ENCODE data around the gene EIF4E2.
"Not testable (repeated sequence)": the region's sequence is repeated elsewhere in the genome, so short reads cannot be mapped to it uniquely, and the experiment has no call there.

EIF4E2 gene

DNA sequence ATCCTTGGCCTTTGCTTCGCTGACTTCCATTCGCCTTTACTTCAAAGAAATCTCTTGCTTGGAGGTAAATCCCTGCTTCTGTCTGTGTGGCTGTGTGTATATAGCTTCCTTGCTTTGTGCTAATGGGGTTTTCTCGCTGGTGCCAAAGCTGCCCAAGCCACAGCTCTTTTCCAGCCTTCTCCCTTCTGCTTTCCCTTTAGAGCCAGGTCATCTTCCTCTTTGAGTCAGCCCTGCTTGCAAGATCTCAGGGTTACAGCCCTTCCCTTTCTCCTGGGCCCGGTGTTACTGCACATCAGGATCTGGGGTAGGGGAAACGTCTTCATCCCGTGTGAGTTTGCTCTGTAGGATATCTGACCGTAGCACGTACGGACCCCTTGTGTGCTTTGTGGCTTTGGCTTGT is 19.1 kb downstream of the EIF4E2 start:
- no peak for DNase-seq (ENCODE audit: low read depth)

DNA sequence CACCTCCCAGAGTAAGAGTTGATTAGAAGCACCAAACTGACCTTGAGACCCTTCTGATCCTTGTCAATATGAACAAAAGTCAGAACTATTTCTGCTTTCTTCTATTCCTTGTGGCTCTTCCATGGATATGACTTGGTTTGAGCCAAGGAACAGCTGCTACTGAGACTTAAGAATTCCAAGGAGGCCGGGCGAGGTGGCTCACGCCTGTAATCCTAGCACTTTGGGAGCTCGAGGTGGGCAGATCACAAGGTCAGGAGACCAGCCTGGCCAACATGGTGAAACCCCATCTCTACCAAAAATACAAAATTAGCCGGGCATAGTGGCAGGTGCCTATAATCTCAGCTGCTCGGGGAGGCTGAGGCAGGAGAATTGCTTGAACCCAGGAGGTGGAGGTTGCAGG is 20.0 kb downstream of the EIF4E2 start:
- DNase-seq (ENCODE audit: low read depth): not testable (repeated sequence)

DNA sequence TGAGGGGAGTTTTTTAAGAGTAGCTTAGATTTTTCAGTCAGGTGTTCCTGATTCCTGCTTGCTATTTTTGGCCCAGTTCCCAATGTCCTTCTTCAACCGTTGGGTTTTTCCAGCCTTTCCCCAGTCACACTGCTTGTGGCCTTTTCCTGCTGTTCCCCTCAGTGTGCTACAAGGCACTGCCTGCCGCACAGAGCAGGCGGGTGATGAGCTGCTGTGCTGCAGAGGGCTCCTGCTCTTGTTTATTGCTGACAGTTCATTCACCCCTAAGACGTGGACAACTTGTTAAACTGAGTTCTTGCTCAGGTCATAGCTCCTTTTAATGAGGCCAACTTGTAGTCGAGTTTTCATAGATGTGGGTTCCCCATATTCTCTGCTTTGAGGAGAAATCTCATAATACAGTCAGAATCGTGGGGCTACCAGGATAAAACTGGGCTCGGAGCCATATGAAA is 20.6 kb downstream of the EIF4E2 start:
- no peak for DNase-seq (ENCODE audit: low read depth)

DNA sequence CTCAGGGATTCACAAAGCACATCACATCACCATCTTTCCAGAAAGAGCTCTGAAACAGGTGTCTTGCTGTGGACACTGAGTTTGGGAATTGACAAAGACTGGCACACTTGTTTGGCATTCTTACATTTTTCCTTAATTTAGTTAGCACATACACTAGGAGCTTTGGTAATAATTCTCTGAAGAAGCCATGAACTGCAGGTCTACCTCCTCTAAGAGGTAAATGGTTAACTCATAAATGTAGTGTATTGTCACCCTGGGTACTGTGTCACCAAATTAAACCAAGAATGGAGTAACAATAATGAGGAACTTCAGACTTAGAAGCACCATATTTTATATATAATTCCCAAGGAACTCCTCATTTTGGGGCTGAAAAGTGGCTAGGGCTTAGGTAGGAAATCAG is 22.6 kb downstream of the EIF4E2 start:
- no peak for DNase-seq (ENCODE audit: low read depth)

DNA sequence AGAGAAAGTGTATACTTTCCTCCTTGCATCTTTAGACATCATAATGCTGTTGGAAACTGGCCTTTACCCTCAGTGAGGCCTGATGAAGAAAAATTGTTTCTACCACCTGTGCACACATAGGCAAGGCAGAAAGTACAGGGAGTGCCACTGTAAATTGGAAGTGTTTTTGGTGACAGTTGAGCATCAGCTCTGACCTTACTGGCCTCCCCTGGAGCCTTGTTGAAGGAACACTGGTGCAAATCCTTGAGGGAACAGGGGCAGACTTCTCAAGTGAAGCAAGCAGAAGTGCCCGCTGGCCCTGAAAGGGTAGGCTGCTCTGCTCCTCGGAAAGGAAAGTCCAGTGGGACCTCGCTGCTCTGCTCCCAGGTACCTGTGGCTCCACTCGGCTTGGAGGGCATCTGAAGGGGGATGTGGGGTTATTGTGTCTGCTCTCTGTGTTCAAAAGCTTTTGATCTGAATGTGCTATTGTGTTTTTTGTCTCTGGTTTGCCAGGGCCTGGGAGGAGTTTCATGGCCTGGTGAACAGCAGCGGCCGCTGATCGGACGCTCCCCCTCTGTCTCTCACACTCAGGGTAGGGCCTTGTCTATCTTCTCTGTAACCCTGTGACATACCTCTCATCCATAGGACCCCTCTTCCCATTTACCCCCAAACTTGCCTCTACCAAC is 23.4 kb downstream of the EIF4E2 start:
- no peak for DNase-seq (ENCODE audit: low read depth)

DNA sequence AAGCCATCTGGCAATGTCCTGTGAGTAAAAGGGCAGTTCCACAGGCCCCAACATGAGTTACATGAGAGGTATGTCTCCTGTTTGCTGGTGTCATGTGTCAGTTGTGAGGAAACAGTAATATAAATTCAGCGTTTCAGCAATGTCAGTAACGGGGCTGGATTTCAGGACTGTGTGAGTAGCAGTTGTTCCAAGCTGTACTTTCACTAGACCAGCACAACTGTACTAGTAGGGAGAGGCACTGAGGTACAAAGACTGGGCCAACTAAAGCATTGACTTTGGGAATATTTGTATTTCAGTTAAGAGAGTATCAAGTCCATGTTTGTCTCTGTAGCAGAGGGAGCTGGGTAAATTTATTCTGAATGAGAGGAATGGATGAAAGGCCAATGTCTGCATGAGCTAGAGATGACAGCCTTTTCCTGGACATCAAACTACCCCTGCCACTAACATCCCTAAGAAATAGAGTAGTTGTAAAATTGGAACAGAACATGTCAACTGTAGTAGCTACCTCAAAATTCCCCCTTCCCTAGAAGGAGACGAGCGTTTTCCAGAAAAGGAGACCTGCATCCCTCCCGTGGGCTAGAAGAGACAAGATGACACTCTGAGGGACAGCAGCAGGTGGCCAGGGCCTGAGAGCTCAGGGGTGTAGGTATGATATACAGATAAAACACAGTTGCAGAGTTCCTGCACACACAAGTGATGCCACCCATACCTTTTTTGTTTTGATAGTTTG is 24.4 kb downstream of the EIF4E2 start:
- DNase-seq (ENCODE audit: low read depth): no peak

DNA sequence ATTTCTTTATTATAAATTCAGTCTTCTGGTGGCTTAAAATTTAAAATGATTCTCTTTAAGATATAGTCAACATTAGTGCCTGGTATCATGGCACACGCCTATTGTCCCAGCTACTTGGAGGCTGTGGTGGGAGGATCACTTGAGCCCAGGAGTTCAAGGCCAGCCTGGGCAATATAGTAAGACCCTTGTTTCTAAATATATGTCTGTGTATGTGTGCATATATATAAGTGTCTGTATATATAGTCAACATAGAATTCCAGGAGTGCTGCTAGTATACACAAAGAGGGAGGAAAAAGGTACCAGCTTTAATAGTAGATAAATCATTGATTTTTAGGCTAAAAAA is 24.9 kb downstream of the EIF4E2 start:
- no peak for DNase-seq (ENCODE audit: low read depth)

DNA sequence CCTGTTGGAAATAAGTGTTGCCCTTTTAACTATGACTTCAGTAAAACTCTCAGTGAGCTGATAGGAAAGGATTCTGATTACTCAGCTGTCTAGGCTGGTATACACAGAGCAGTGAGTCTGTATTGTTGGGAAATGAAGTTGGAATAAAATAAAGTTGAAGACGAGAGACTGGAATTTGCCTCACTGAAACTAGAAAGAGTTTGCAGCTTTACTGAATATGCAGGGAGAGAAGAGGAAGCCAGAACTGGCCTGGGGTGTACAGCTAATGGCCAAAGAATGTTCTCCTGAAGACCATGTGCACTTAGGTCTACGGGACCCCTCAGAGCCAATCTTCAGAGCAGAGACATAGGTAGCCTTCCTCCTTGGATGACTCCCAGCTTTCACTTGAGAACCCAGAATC is 26.5 kb downstream of the EIF4E2 start:
- no peak for DNase-seq (ENCODE audit: low read depth)

DNA sequence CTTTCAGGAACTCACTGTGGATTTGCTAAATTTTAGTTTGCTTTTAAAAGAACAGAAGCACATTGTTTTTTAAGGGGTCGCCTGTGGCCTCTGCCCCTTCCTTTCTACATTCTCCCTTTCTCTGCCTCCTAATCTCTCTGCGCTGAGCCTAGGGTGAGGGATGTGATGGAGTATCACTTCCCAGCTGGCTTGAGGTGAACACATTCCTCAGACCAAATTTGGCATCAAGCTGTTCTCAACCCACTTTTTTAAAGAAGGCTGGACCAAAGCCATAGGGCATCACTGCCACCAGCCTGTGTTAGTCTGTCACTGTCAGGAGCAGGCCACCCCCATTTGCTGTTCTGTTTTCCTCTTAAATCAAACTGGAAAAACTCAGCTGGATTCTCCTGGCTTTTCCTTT is 27.4 kb downstream of the EIF4E2 start:
- no peak for DNase-seq (ENCODE audit: low read depth)

DNA sequence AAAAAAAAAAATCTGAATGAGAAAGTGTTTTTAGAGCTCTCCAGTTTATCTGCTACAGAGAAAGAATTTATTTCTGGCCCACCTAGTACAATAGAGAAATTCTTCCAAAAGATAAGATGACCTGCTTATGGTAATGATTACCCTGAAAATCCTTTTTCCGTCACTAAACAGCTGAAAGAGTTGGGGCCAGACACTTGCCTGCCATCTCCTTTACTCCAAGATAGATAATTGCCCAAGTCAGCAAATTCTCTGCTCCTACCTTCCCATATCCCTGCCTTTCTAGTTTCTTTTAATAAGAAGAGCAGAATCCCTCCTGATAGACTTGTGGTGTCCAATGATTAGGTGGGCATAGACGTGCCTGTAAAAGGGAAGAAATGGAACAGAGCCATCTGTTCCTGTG is 28.1 kb downstream of the EIF4E2 start:
- DNase-seq (ENCODE audit: low read depth): no peak

DNA sequence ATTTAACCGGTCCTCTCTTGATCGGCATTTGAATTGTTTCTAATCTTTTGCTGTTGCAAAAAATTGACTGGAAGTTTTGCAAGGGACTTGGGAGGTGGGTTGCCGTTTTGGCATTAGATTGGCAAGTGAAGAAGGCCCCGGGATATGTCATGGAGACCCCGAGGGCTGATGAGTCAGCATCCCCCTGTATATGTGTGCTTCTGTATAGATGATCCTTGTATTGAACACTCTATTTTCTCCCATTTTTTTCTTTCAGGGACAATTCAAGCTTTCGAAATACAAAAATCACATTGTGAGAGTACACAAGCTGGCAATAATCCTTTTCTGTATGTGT is 30.1 kb downstream of the EIF4E2 start:
- no peak for DNase-seq (ENCODE audit: low read depth)

DNA sequence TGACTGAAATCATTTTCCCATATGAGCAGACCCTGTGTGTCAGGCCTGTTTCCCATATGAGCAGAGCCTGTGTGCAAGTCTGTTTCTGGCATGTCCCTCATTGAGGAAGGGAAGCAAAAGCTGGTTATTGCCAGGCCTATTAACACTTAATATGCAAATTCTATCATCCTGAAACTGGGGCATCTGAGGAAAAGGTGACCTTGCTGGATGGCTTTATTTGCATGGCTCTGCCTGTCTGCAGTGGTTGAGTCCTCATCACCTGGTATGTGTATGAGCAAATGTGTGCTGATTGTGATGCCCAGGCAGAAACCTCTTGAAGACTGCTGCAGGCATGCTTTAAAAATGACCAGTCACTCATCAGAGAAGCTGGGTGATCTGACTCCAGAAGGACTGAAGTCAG is 31.2 kb downstream of the EIF4E2 start:
- no peak for DNase-seq (ENCODE audit: low read depth)

DNA sequence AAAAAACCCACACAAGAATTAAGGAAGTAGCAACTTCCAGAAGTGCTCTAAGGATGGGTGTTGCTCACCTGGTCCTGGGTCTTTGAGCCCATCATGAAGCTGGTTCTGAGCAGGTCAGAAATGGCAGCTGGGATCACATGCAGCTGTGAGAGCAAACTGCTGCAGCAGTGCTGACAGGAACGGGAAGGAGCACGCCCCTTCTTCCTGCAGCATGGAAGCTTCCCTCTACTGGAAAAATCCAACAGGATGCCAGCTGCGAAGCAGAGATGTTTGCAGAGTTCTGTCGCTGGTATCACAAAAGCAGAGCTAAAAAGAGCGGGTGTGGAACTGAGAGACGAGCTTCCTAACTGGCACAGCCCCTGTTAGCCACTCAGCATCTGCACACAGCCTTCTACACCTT is 33.7 kb downstream of the EIF4E2 start:
- no peak for DNase-seq (ENCODE audit: low read depth)

DNA sequence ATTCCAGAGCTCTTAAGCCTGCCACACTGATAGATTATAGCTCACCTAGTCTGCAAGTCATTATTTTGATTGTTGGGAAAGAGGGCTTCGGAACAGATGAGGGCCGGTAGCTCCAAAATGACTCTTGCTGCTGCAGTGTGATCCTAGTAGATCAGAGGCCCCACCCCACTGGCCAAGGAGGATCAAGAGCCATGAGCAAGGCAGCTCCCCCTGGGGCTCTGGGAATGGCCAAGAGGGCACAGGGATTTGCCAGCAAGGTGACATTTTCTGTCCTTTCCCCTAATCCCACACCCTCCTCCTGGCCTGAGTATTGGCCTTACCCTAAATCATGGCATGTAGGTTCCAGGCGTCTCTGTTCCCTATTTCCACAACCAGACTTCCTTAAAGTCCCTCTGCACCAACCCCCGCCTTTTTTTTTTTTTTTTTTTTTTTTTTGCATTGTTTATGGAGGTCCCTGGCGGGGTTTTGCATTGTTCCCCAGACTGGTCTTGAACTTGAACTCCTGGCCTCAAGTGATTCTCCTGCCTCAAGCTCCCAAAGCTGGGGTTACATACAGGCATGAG is 36.5 kb downstream of the EIF4E2 start:
- DNase-seq (ENCODE audit: low read depth): no peak

DNA sequence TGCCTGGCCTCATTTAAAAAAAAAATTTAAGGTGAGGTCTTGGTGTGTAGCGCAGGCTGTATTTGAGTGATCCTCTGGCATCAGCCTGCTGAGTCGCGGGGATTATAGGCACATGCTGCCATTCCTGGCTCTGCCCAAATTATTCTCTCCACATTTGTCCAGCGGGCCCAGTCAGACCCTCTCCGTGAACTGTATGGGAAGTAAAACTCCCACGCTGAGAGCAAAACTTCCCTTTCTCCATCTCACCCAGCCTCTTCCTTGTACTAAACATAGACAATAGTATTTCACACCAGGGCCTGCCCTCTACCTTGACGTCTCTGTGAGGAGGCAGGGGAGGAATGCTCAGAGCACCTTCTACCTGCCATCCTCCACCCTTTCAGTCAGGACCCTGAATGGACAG is 37.0 kb downstream of the EIF4E2 start:
- DNase-seq (ENCODE audit: low read depth): no peak

DNA sequence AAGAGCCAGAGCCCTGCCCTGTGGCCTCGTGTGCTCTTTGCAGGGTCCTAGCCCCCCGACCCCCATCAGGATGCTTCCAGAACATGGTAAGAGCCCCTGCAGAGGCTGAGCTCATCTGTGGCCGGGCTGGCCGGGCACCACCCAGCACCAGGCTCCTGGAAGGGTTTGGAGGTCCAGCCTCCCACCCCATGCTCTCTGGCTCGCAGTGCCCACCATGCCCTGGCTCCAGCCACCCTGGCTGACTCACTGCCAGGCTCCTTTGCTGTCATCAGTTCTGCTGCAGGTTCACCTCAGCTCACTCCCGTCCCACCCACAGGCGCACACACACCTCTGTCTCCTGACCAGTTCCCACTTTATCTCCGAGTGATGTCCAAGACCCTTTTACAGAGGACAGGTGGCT is 37.5 kb downstream of the EIF4E2 start:
- no peak for DNase-seq (ENCODE audit: low read depth)

DNA sequence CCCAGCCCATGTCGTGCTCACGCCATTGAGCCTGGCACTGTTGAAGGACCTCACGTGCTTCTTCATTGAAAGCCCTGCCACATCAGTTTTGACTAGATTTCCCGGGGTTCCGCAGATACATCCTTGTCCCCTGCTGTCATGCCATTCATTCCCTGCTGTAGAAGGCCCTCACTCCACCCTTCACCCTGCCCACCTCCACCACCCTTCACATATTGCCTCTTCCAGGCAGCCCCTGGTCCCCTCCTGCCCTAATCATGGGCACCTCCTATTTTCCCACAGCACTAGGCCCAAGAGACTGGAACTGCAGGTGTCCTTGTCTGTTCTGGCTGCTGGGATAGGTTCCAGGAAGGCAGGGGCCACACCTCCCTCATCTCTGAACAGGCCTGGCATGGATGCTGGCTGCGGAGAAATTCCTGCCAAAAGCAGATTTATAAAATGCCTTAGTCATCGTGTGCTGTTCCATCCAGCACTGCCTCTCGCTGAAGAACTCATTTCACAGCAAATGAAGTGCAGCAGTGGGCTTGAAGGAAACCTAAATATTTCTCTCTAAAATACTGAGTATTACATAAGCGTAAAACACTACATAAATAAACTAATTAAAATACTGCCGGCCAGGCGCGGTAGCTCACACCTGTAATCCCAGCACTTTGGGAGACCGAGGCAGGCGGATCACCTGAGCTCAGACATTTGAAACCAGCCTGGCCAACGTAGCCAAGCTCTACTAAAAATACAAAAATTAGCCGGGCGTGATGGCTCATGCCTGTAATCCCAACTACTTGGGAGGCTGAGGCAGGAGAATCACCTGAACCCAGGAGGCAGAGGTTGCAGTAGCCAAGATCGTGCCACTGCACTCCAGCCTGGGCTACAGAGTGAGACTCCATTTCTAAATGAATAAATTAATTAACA is 38.4 kb downstream of the EIF4E2 start:
- DNase-seq (ENCODE audit: low read depth): no peak

DNA sequence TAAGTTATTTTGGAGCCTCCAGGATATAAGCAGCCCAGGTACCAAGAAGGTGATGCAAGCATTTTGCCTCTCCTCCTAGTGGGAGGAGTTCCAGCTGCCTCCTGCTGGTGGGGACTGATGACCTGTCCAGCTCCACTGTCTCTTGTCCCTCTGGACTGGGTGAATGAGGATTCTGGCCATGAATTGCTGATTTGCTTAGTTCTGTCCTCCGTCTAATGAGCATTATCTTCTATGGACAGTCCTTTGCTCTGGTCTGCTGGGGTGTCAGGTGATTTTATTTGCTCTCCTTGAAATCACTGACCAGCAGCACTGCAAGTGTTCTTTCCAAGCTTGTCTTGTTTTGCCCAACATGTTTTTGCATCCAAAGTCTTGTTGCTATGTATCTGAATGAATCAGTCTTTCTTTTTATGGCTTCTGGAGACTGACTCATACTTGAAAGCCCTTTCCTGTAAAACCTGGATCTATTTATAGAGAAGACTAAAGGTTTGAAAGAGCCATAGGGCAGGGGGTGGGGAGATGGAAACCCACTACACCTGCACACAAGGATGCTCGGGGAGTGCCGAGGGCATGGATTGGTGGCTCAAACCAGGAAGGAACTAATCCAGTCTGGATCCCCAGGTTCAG is 42.4 kb downstream of the EIF4E2 start:
- DNase-seq (ENCODE audit: low read depth): no peak

DNA sequence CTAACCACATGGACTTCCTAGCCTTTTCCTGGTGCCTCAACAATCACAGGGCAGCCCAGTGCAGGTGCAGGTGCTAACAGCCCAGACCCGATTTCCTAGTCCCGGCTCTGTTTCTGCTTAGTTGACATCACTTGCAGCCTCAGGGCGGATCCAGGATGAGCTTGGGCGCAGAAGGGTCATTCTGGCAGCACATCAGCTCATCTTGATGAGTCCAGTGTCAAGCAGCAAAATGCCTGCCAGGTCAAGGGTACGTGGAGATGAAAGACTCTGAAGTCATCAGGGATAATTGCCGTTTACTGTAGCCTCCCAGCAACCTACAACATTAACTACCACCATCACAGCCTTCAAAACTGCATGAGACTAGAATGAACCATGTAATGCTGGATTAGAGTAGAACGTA is 43.5 kb downstream of the EIF4E2 start:
- DNase-seq (ENCODE audit: low read depth): no peak

DNA sequence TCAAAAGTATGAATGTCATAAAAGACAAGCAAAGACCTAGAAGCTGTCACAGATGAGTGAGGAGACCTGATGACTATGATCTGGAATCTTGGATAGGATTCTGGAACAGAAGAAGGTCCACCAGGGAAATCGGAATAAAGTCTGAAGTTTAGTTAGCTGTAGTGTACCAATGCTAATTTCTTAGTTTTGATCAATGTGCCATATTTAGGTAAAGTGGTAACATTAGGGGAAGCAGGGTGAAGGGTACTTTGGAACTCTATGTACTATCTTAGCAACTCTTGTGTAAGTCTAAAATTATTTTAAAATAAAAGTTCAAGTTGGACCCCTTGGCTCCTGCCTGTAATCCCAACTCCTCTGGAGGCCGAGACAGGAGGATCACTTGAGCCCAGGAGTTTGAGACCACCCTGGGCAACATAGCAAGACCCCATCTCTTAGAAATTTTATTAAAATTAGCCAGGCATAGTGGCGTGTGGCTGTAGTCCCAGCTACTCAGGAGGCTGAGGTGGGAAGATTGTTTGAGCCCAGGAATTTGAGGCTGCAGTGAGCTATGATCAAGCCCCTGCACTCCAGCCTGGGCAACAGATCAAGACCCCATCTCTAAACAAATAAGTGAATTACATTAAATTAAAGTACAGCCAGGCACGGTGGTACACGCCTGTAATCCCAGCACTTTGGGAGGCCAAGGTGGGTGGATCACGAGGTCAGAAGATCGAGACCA is 47.0 kb downstream of the EIF4E2 start:
- no peak for DNase-seq (ENCODE audit: low read depth)

DNA sequence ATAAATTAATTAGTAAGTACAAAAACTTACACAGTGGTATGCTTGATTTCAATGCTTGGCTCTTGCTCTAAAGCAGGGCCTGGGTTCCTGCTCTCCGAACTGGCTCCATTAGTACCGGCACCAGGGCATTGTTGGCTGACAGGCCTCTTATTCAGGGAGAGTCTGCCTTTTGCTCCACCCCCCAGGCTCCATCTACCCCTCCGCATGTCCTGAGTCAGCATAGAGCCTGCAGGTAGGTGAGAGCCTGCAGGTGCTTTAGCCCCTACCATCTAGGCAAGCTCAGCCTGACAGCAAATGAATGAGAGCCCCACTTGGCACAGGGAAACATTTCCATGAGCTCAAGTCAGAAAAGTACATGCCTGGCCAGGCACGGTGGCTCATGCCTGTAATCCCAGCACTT is 47.8 kb downstream of the EIF4E2 start:
- no peak for DNase-seq (ENCODE audit: low read depth)

Measured in stimulated activated CD8-positive, alpha-beta memory T cell treated with anti-CD3 and anti-CD28 coated beads, Interleukin-12 subunit alpha, Interleukin-12 subunit beta, amount 100 ng/mL, for 1 hour (primary cell).